ENCODE measurements around the gene ARAP3.

The ARAP3 gene

DNA sequence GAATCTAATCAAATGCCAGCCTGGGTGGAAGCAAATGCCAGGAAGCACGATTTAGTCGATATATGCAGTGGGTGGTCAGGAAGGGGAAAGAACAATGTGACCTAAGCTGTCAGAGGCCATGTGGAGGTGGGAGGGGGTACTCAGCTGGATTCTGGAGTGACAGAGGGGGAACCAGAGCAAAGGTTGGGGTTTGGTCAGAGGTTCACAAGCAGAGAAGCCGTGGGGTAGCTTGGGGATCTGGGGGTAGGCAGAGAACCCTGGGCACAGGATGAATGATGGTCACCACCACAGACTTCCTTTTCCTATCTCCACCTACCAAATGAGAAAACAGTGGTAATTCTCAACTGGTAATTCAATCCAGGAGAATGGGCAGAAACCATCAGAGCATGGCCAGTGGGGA lies 24.1 kb upstream of the ARAP3 start:
- no peak for DNase-seq (ENCODE audit: extremely low read depth, insufficient read length)
- Histone ChIP-seq H3K27me3 (replicated peaks; ENCODE audit: control insufficient read depth, insufficient read depth, low read length) (peaks cover 2% of the 10 kb centered on the region), H3K4me3 (replicated peaks; ENCODE audit: low read depth, low read length) (no peak overlapping the region), H3K36me3 (ENCODE audit: control insufficient read depth, insufficient read depth, low read length) (no peaks in the 10 kb centered on the region)
- TF ChIP-seq, protein P1, sequence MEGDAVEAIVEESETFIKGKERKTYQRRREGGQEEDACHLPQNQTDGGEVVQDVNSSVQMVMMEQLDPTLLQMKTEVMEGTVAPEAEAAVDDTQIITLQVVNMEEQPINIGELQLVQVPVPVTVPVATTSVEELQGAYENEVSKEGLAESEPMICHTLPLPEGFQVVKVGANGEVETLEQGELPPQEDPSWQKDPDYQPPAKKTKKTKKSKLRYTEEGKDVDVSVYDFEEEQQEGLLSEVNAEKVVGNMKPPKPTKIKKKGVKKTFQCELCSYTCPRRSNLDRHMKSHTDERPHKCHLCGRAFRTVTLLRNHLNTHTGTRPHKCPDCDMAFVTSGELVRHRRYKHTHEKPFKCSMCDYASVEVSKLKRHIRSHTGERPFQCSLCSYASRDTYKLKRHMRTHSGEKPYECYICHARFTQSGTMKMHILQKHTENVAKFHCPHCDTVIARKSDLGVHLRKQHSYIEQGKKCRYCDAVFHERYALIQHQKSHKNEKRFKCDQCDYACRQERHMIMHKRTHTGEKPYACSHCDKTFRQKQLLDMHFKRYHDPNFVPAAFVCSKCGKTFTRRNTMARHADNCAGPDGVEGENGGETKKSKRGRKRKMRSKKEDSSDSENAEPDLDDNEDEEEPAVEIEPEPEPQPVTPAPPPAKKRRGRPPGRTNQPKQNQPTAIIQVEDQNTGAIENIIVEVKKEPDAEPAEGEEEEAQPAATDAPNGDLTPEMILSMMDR (IDR thresholded peaks at IDR 0.05; ENCODE audit: insufficient read depth, low read length, poor library complexity, severe bottlenecking): no peak

DNA sequence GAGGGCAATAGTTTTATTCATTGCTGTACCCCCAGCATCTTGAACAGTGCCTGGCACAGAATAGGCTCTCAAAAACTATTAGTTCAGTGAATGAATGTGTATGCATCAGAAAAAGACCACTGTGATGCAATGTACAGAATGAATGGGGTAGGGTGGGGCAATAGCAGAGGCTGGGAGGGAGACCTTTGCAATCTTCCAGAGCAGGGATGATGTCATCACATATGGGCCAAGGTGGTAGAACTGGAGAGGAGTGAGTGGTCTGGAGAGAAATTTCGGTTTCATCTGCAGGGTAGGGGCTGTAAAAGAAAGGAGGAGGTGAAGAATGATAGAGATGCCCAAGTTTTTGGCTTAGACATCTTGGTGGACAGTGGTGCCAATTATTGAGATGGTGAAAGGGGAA lies 23.4 kb upstream of the ARAP3 start:
- TF ChIP-seq, protein P1 (IDR thresholded peaks at IDR 0.05; ENCODE audit: insufficient read depth, low read length, poor library complexity, severe bottlenecking): no peak
- Histone ChIP-seq H3K27me3 (replicated peaks; ENCODE audit: control insufficient read depth, insufficient read depth, low read length) (peaks cover 2% of the 10 kb centered on the region), H3K36me3 (ENCODE audit: control insufficient read depth, insufficient read depth, low read length) (no peaks in the 10 kb centered on the region), H3K4me3 (replicated peaks; ENCODE audit: low read depth, low read length) (no peak overlapping the region)
- DNase-seq (ENCODE audit: extremely low read depth, insufficient read length): no peak

DNA sequence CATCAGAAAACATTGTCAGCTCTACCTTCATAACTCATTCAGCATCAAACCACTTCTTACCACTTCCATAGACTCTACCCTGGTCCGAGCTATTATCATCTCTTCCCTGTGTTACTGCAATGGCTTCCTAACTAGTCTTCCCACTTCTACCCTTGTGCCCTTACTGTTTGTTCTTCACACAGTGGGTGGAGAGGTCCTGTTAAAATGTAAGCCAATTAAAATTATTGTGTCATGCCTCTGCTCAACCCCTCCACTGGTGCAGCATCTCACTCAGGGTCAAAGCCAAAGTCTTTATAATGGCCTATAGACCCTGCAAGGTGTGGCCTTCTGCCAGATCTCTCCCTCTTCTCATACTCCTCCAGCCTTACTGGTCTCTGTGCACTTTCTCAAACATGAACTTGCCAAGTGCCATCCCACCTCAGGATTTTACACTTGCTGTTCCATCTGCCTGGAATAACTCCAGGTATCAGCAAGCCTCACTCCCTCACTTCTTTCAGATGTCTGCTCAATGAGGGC lies 22.8 kb upstream of the ARAP3 start:
- no peak overlapping the region for H3K4me3 ChIP-seq (replicated peaks; ENCODE audit: low read depth, low read length)
- H3K36me3 ChIP-seq (ENCODE audit: control insufficient read depth, insufficient read depth, low read length): no peaks in the 10 kb centered on the region
- no peak for DNase-seq (ENCODE audit: extremely low read depth, insufficient read length)
- peaks cover 2% of the 10 kb centered on the region for H3K27me3 ChIP-seq (replicated peaks; ENCODE audit: control insufficient read depth, insufficient read depth, low read length)
- TF ChIP-seq, protein P1 (IDR thresholded peaks at IDR 0.05; ENCODE audit: insufficient read depth, low read length, poor library complexity, severe bottlenecking): no peak

DNA sequence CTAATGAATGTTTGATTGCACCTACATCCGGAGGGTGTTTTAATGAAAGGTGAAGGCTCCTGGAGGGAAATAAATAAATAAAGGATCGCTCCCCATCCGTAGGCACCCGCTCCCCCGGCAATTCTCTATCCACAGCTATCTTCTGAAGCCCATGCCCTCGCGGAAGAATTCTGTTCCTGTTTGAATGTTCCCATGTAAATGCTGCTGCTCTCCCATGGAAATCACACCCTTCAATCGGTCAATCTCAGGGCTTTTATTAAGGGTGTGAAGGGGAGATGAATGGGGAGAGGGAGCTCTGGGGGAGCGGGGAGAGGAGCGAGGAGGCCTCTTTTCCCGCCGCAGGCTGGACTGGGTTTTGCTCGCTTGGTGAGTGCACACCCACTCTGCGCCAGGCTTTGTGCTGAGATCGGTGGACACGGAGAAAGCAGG lies 21.1 kb upstream of the ARAP3 start:
- no peaks in the 10 kb centered on the region for H3K36me3 ChIP-seq (ENCODE audit: control insufficient read depth, insufficient read depth, low read length)
- H3K27me3 ChIP-seq (replicated peaks; ENCODE audit: control insufficient read depth, insufficient read depth, low read length): peaks cover 6% of the 10 kb centered on the region
- TF ChIP-seq, protein P1 (IDR thresholded peaks at IDR 0.05; ENCODE audit: insufficient read depth, low read length, poor library complexity, severe bottlenecking): no peak
- no peak for DNase-seq (ENCODE audit: extremely low read depth, insufficient read length)
- H3K4me3 ChIP-seq (replicated peaks; ENCODE audit: low read depth, low read length): no peak overlapping the region

DNA sequence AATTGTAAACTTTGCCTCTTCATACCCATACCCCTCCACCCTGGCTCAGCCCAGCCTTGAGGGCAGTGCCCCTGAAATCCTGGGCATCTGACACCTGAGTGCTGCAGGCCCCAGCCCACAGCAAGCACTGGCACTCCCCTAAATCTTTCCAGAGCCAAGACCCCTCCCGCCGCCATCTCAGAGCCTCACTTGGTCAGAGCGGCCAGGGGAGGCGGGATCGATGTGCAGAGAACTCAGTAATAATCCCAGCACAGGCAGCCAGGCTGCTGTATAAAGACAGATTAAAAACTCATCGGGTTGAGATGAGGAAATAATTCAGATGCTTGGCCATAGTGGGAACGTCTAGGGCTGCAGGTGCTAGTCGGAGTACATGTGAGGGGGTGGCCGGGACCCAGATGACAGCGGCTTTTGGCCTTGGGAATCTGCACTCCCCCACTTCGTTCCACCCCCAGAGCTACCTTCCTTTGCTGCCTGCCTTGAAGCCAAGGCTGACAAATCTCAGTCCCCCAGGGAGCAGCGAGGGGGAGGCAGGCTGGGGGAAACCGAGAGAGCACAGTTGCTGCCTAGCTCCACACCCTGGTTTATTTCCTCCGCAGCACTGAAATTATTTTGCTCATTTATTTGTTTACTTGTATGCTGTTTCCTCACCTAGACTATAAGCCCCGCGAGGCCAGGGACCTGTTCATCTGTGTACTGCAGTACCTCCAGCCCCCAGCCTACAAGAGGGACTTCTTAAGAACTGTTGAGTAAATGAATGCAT lies 19.5 kb upstream of the ARAP3 start:
- peak; percentile 34 for DNase-seq (ENCODE audit: extremely low read depth, insufficient read length)
- H3K36me3 ChIP-seq (ENCODE audit: control insufficient read depth, insufficient read depth, low read length): no peaks in the 10 kb centered on the region
- TF ChIP-seq, protein P1 (IDR thresholded peaks at IDR 0.05; ENCODE audit: insufficient read depth, low read length, poor library complexity, severe bottlenecking): no peak
- peak overlapping the region; percentile 56 for H3K4me3 ChIP-seq (replicated peaks; ENCODE audit: low read depth, low read length)
- H3K27me3 ChIP-seq (replicated peaks; ENCODE audit: control insufficient read depth, insufficient read depth, low read length): peaks cover 6% of the 10 kb centered on the region
